ENCODE measurements around the gene PPP2R5A.

DNA sequence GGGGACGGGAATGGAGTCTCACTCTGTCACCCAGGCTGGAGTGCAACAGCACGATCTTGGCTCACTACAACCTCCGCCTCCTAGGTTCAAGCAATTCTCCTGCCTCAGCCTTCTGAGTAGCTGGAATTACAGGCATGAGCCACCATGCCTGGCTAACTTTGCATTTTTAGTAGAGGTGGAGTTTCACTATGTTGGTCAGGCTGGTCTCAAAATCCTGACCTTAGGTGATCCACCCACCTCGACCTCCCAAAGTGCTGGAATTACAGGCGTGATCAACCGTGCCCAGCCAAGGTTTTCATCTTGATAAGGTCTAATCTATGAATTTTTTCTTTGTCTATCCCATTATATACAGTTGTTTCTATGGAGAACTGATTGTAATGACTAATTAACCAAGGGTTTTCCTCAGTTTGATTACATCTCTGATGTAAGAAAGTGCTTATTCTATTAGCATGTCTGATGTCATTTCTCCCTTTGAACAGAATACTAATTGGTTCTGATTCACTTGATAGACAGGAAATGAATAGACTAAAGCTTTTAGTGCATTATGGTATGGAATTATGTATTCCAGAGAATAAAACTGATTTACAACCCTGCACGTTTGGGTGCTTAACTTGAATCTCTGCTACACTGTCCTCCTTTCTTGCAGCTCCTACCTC lies 117.6 kb downstream of the PPP2R5A start:
- TF ChIP-seq, protein P1, sequence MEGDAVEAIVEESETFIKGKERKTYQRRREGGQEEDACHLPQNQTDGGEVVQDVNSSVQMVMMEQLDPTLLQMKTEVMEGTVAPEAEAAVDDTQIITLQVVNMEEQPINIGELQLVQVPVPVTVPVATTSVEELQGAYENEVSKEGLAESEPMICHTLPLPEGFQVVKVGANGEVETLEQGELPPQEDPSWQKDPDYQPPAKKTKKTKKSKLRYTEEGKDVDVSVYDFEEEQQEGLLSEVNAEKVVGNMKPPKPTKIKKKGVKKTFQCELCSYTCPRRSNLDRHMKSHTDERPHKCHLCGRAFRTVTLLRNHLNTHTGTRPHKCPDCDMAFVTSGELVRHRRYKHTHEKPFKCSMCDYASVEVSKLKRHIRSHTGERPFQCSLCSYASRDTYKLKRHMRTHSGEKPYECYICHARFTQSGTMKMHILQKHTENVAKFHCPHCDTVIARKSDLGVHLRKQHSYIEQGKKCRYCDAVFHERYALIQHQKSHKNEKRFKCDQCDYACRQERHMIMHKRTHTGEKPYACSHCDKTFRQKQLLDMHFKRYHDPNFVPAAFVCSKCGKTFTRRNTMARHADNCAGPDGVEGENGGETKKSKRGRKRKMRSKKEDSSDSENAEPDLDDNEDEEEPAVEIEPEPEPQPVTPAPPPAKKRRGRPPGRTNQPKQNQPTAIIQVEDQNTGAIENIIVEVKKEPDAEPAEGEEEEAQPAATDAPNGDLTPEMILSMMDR (IDR thresholded peaks at IDR 0.05): no peak
- TF ChIP-seq POLR2A (IDR thresholded peaks at IDR 0.05): no peak

All from Peyer's patch (tissue), 4 donors.